Hair follicular keratinocyte (primary cell): ENCODE results near the gene SOX3. TPM values are rescaled to one million over a fixed set of nuclear protein-coding genes. Genes with fewer than 3 reads are reported as not detected.

Experiments used
- total RNA-seq: library from RNA; depleted of rRNA; stranded (reverse); fragments of >200 nt; gene quantifications from 2 replicates; pipeline ENCODE4 v1.2.3, GENCODE V29; 2015

The SOX3 gene
- total RNA-seq = not detected in 2 replicates

DNA sequence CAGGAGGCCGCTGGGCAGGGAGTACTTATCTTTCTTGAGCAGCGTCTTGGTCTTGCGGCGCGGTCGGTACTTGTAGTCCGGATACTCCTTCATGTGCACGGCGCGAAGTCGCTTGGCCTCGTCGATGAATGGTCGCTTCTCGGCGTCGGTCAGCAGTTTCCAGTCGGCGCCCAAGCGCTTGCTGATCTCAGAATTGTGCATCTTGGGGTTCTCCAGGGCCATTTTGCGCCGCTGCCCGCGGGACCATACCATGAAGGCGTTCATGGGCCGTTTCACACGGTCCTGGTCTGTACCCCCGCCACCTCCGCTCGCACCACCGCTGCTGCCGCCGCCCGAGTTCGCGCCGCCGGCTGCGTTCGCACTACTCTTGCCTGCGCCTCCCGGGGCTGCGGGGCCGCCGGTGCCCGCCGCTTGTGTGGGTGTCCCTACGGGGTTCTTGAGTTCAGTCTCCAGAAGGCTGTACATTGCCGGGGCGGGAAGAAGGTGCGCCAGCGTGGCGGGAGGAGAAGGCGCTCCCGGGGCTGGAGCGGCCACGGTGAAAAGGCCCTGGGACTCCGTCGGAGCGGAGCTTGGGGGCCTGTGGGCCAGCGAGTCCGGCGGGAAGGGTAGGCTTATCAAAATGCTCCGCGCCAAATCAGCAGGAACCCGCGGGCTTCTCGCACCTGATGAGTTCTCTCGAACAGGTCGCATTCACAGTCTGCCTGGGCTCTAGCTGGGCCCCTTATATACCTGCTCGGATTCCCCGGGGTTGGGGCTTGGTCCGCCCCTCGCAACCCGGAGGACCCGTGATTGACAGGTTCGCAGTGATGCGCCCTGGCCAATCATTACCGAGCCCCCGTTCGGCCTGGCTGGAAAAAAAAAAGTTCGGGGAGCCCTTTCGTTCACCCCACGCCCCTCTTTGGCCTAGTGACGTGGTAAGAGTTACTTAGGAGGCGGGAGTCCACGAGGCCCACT lies at the start of gene SOX3:
Gene SOX3, minus strand, starts transcription at position 699 of the 954 bp plus-strand sequence. Its CDS starts 9 bp downstream, at position 690.

Other genes with a start within 250 kb of the SOX3 start
- 0.04 TPM in 1 of 2 replicates, not detected in the other for gene LINC00632, start 204.7 kb upstream of the SOX3 start, total RNA-seq